ENCODE data around the gene RIPK3. TPM values are rescaled to one million over a fixed set of nuclear protein-coding genes. Genes with fewer than 3 reads are reported as not detected.

The RIPK3 gene
- total RNA-seq, 1 experiment from 2014 or later: 11.0 TPM

DNA sequence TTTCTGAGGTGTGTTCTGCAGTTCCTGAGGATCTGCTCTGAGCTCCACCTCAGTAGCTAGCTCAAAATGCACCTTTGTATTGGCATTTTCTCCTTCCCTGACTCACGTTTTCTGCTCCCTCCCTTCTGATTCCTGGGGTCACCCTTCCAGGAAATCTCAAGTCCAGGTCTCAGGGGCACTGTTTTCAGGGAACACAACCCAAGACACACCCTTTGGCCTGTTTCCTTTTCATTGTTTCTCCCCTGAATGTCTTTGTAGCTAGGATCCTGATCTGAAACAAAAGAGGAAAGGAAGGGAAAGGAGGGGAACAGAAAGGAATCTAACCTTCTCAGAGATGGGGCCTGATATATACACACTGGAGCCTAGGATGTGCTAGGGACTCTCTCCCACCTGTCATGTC, 7.3 kb upstream of the RIPK3 start:
- Mint-ChIP-seq H3K27ac (ENCODE audit: unreplicated experiment) (no peak overlapping the region), H3K27me3 (ENCODE audit: unreplicated experiment) (peaks cover 21% of the 10 kb centered on the region)

DNA sequence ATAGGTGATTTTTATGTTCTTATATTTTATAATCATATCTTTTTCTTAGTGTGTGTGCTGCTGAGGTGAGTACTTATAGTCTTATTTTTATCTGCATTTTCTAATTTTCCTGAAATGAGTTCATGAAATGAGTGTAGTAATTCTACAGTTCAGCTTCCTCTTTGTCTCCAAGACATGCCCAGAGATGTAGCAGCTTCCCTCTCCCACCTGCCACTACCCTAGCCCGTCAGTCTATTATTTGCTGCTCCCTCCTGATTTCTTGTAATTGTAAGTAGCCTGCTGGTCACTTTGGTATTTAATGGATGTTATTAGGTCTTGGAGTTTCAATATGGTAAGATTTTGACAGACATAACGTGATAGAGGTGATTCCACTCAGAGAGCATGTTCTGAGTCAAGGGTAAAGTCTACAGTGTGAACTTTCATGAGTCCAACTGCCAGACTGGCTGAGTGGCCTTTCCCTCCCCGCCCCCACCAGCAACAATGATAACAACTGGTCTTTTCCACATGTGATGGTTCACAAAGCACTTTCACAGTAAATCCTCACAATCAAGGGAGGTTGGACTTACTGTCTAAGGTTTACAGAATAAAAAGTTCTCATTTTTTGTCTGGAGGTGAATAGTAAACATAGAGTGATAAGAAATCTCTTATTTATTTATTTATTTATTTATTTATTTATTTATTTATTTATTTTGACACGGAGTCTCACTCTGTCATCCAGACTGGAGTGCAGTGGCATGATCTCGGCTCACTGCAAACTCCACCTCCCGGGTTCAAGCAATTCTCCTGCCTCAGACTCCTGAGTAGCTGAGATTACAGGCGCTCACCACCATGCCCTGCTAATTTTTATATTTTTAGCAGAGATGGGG, 4.2 kb upstream of the RIPK3 start:
- intact Hi-C loops (cut with micrococcal nuclease; ENCODE audit: unreplicated experiment): no loop called here
- H3K4me3 Mint-ChIP-seq (ENCODE audit: low read depth, unreplicated experiment): no peak overlapping the region
- H3K9me3 Mint-ChIP-seq (ENCODE audit: low read depth, unreplicated experiment): no peaks in the 10 kb centered on the region
- no TSS peak for BruUV-seq (replicated peaks)
- TF ChIP-seq, protein P1, sequence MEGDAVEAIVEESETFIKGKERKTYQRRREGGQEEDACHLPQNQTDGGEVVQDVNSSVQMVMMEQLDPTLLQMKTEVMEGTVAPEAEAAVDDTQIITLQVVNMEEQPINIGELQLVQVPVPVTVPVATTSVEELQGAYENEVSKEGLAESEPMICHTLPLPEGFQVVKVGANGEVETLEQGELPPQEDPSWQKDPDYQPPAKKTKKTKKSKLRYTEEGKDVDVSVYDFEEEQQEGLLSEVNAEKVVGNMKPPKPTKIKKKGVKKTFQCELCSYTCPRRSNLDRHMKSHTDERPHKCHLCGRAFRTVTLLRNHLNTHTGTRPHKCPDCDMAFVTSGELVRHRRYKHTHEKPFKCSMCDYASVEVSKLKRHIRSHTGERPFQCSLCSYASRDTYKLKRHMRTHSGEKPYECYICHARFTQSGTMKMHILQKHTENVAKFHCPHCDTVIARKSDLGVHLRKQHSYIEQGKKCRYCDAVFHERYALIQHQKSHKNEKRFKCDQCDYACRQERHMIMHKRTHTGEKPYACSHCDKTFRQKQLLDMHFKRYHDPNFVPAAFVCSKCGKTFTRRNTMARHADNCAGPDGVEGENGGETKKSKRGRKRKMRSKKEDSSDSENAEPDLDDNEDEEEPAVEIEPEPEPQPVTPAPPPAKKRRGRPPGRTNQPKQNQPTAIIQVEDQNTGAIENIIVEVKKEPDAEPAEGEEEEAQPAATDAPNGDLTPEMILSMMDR (IDR thresholded peaks at IDR 0.05; ENCODE audit: unreplicated experiment): no peak
- H3K27me3 Mint-ChIP-seq (ENCODE audit: unreplicated experiment): peaks cover 3% of the 10 kb centered on the region
- CTCF ChIA-PET: interaction anchor here (0.6 kb wide), 1 partner anchor 55 kb away, joined by 5 read pairs; the partner anchor contains the start of gene NYNRIN
- no peak for DNase-seq
- peaks cover 8% of the 10 kb centered on the region for H3K36me3 Mint-ChIP-seq (ENCODE audit: insufficient read depth, unreplicated experiment)
- H3K4me1 Mint-ChIP-seq (ENCODE audit: low read depth, unreplicated experiment): no peaks in the 10 kb centered on the region
- H3K27ac Mint-ChIP-seq (ENCODE audit: unreplicated experiment): no peak overlapping the region

More for the DNA sequence above, 7.3 kb upstream of the RIPK3 start:
- CTCF ChIA-PET: interaction anchor here (1.1 kb wide), 1 partner anchor 84 kb away, joined by 5 read pairs; no protein-coding TSS in a partner anchor
- Mint-ChIP-seq H3K4me1 (ENCODE audit: low read depth, unreplicated experiment) (no peaks in the 10 kb centered on the region), H3K36me3 (ENCODE audit: insufficient read depth, unreplicated experiment) (no peaks in the 10 kb centered on the region), H3K4me3 (ENCODE audit: low read depth, unreplicated experiment) (no peak overlapping the region), H3K9me3 (ENCODE audit: low read depth, unreplicated experiment) (no peaks in the 10 kb centered on the region)
- no peak for DNase-seq
- intact Hi-C loops (cut with micrococcal nuclease; ENCODE audit: unreplicated experiment): no loop called here
- TF ChIP-seq, protein P1 (IDR thresholded peaks at IDR 0.05; ENCODE audit: unreplicated experiment): no peak
- no TSS peak for BruUV-seq (replicated peaks)

DNA sequence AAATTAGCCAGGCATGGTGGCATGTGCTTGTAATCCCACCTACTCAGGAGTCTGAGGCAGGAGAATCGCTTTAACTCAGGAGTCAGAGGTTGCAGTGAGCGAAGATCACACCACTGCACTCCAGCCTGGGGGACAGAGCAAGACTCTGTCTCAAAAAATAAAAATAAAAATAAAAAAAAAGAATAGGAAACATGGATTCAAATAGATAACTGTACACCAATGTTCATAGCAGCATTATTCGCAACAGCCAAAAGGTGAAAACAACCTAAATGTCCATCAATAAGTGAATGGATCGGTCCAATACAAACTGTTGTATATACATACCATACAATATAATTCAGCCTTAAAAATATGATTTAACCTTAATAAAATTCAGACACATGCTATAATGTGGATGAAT, 3.1 kb upstream of the RIPK3 start:
- TF ChIP-seq, protein P1 (IDR thresholded peaks at IDR 0.05; ENCODE audit: unreplicated experiment): no peak
- no peak overlapping the region for H3K4me3 Mint-ChIP-seq (ENCODE audit: low read depth, unreplicated experiment)
- no TSS peak for BruUV-seq (replicated peaks)
- intact Hi-C loops (cut with micrococcal nuclease; ENCODE audit: unreplicated experiment): no loop called here
- no peaks in the 10 kb centered on the region for H3K4me1 Mint-ChIP-seq (ENCODE audit: low read depth, unreplicated experiment)
- no peaks in the 10 kb centered on the region for H3K9me3 Mint-ChIP-seq (ENCODE audit: low read depth, unreplicated experiment)
- peaks cover 8% of the 10 kb centered on the region for H3K36me3 Mint-ChIP-seq (ENCODE audit: insufficient read depth, unreplicated experiment)
- no peaks in the 10 kb centered on the region for H3K27me3 Mint-ChIP-seq (ENCODE audit: unreplicated experiment)
- no peak for DNase-seq
- no peak overlapping the region for H3K27ac Mint-ChIP-seq (ENCODE audit: unreplicated experiment)
- CTCF ChIA-PET: no interaction called here

DNA sequence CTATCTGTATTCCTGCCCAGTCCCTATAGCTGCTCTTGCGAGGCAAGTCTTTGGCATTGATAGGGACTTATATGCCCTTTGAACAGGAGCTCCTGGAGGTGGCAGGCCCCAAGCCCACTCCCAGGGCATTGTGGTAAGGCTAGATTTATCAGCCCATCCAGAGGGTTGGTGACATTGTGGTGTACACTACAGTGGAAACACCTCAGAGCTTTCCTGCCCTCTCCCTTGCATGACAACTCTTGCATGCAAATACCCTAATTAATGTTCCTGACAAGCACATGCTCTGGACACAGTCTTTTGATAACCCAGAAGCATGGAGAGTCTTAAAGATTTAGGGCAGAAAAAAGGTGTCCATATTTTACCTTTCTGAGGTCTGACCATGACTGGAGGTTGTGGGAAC, 815 bp upstream of the RIPK3 start:
- Mint-ChIP-seq H3K27me3 (ENCODE audit: unreplicated experiment) (no peaks in the 10 kb centered on the region), H3K36me3 (ENCODE audit: insufficient read depth, unreplicated experiment) (peaks cover 8% of the 10 kb centered on the region), H3K9me3 (ENCODE audit: low read depth, unreplicated experiment) (no peaks in the 10 kb centered on the region), H3K4me1 (ENCODE audit: low read depth, unreplicated experiment) (peaks cover 8% of the 10 kb centered on the region), H3K4me3 (ENCODE audit: low read depth, unreplicated experiment) (no peak overlapping the region), H3K27ac (ENCODE audit: unreplicated experiment) (no peak overlapping the region)
- CTCF ChIA-PET: interaction anchor here (0.8 to 2.1 kb wide), 3 partner anchors 8 to 91 kb away, joined by 3 to 5 read pairs (median 3); no protein-coding TSS in a partner anchor
- BruUV-seq (replicated peaks): no TSS peak
- intact Hi-C loops (cut with micrococcal nuclease; ENCODE audit: unreplicated experiment): no loop called here
- TF ChIP-seq, protein P1 (IDR thresholded peaks at IDR 0.05; ENCODE audit: unreplicated experiment): no peak
- DNase-seq: no peak
